NCI-H1694 treated with DMSO at 0.1 percent for 48 hours (cell line): ENCODE data around the gene CRIP2.

ENCODE experiments used
- DNase-seq: peaks from one replicate; lab custom pipeline; 2025; lab: John Stamatoyannopoulos, UW

The CRIP2 gene

GRCh38 chr14:105474483-105475268, at the start of gene CRIP2:
Gene CRIP2 (plus strand): TSS chr14:105474821. CDS start chr14:105474863, 42 bp downstream.
- DNase-seq, result peak; percentile 20

- no peak for DNase-seq
Observed at GRCh38 chr14:105424861-105425260, 49.8 kb upstream of the CRIP2 start.

GRCh38 chr14:105425823-105426247, 48.8 kb upstream of the CRIP2 start:
- DNase-seq, result no peak

- no peak for DNase-seq
Observed at GRCh38 chr14:105426416-105427130, 48.0 kb upstream of the CRIP2 start.

- no peak for DNase-seq
Observed at GRCh38 chr14:105427412-105427811, 47.2 kb upstream of the CRIP2 start.

- DNase-seq, result no peak
Observed at GRCh38 chr14:105427936-105428485, 46.6 kb upstream of the CRIP2 start.

GRCh38 chr14:105430042-105430441, 44.6 kb upstream of the CRIP2 start:
- no peak for DNase-seq

- DNase-seq, result no peak
Observed at GRCh38 chr14:105430565-105430964, 44.1 kb upstream of the CRIP2 start.

- DNase-seq, result no peak
Observed at GRCh38 chr14:105431256-105431655, 43.4 kb upstream of the CRIP2 start.

- no peak for DNase-seq
Observed at GRCh38 chr14:105432657-105433056, 42.0 kb upstream of the CRIP2 start.

- DNase-seq, result no peak
Observed at GRCh38 chr14:105433161-105433605, 41.4 kb upstream of the CRIP2 start.

- no peak for DNase-seq
Observed at GRCh38 chr14:105436402-105436801, 38.2 kb upstream of the CRIP2 start.

GRCh38 chr14:105436891-105437722, 37.5 kb upstream of the CRIP2 start:
- no peak for DNase-seq

GRCh38 chr14:105437723-105438500, 36.7 kb upstream of the CRIP2 start:
- no peak for DNase-seq

- no peak for DNase-seq
Observed at GRCh38 chr14:105439179-105439578, 35.4 kb upstream of the CRIP2 start.

- peak; percentile 97 for DNase-seq
Observed at GRCh38 chr14:105439710-105440553, 34.7 kb upstream of the CRIP2 start.

GRCh38 chr14:105440554-105440900, 34.1 kb upstream of the CRIP2 start:
- DNase-seq, result no peak

GRCh38 chr14:105440992-105441391, 33.6 kb upstream of the CRIP2 start:
- DNase-seq, result no peak

- no peak for DNase-seq
Observed at GRCh38 chr14:105442125-105442524, 32.5 kb upstream of the CRIP2 start.

GRCh38 chr14:105442834-105443233, 31.8 kb upstream of the CRIP2 start:
- no peak for DNase-seq
